Adrenal gland (tissue), 5 donors: ENCODE measurements around the gene OR4D10.

Experiments used
- POLR2A ChIP-seq, 2 donors: fragments of 450-650 bp; IDR thresholded peaks; one replicate each; pipeline ENCODE4 v1.6.1; 2017; ENCODE audit warnings: antibody characterized with exemption in 2 of 2, mild to moderate bottlenecking in 2 of 2, moderate library complexity in 1 of 2
- TF ChIP-seq, protein P1 (sequence below), 6 experiments: fragments of 450-650 bp in 4 of 6; fragments of 200-600 bp in 2 of 6; sonication (generic) in 1 of 6; IDR thresholded peaks; 1 replicate in 5 of 6; 2 replicates in 1 of 6; pipeline versions ENCODE4 v1.5.1 to v1.8.0; 2016 to 2021; ENCODE audit warnings: antibody characterized with exemption in 6 of 6, mild to moderate bottlenecking in 2 of 6, moderate library complexity in 1 of 6
- donor health status: DM: no; HTN: no; CAD: no.

DNA sequence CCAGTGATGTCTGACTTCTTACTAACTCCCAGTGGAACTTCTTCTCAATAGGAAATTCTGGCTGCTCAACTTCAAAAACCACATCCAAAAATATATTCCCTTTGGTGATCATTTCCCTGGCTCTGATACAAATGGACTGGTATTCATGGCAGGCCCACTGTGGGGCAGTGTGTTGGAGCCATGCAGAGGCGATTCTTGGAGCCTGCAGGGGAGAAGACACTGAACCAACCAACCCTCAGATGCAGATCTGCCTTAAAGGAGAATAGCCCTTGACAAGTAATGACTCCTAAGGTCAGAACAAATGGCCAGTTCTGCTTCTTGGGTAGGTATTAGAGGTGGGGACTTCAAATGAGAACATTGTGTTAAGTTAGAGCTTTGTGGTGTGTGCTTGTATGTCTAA lies 50.4 kb downstream of the OR4D10 start:
- TF ChIP-seq, protein P1, sequence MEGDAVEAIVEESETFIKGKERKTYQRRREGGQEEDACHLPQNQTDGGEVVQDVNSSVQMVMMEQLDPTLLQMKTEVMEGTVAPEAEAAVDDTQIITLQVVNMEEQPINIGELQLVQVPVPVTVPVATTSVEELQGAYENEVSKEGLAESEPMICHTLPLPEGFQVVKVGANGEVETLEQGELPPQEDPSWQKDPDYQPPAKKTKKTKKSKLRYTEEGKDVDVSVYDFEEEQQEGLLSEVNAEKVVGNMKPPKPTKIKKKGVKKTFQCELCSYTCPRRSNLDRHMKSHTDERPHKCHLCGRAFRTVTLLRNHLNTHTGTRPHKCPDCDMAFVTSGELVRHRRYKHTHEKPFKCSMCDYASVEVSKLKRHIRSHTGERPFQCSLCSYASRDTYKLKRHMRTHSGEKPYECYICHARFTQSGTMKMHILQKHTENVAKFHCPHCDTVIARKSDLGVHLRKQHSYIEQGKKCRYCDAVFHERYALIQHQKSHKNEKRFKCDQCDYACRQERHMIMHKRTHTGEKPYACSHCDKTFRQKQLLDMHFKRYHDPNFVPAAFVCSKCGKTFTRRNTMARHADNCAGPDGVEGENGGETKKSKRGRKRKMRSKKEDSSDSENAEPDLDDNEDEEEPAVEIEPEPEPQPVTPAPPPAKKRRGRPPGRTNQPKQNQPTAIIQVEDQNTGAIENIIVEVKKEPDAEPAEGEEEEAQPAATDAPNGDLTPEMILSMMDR (IDR thresholded peaks at IDR 0.05) = no peak
- TF ChIP-seq POLR2A (IDR thresholded peaks at IDR 0.05) = no peak
